A673 (cell line): Measurements from ENCODE around the gene GAL3ST2. TPM values are rescaled to one million over a fixed set of nuclear protein-coding genes. Genes with fewer than 3 reads are reported as not detected.

Experiments used
- BruUV-seq: library from RNA; stranded (reverse); fragments of 400-500 nt; replicated peaks from 2 replicates; lab custom pipeline; 2021; lab: Mats Ljungman, UMichigan
- CTCF ChIA-PET: fragments of 300-600 bp; sonication (Branson Sonifier 250); formaldehyde crosslinking; loops from one replicate; lab custom pipeline; 2022; ENCODE audit warnings: antibody characterized with exemption; lab: Charles Lee
- POLR2A ChIA-PET: fragments of 300-600 bp; sonication (Branson Sonifier 250); formaldehyde crosslinking; loops from one replicate; lab custom pipeline; 2022; ENCODE audit warnings: antibody characterized with exemption; ENCODE audit not compliant: low non-redundant PET; lab: Charles Lee
- DNase-seq: peaks from one replicate; pipeline ENCODE4 v3.0.0-alpha.2; 2015; ENCODE audit warnings: low spot score
- H3K27ac ChIP-seq: fragments of 200-600 bp; sonication (generic); 2 replicates; pipeline ENCODE4 v1.5.1; 2016; ENCODE audit warnings: mixed run types, low read depth, mild to moderate bottlenecking, mixed read lengths, antibody characterized with exemption, low read length; ENCODE audit not compliant: poor library complexity, severe bottlenecking
- H3K27me3 ChIP-seq: fragments of 200-600 bp; sonication (generic); replicated peaks from 2 replicates; pipeline ENCODE4 v1.6.1; 2017; ENCODE audit warnings: mixed run types, low read depth, mild to moderate bottlenecking, mixed read lengths, antibody characterized with exemption, low read length; ENCODE audit not compliant: insufficient read depth, poor library complexity
- H3K36me3 ChIP-seq: fragments of 200-600 bp; sonication (generic); 2 replicates; pipeline ENCODE4 v1.6.1; 2016; ENCODE audit warnings: mixed run types, mild to moderate bottlenecking, mixed read lengths, antibody characterized with exemption, low read length; ENCODE audit not compliant: insufficient read depth, poor library complexity, severe bottlenecking
- H3K4me1 ChIP-seq: fragments of 200-600 bp; sonication (generic); 2 replicates; pipeline ENCODE4 v1.6.1; 2017; ENCODE audit warnings: mixed run types, mild to moderate bottlenecking, mixed read lengths, antibody characterized with exemption, low read length; ENCODE audit not compliant: insufficient read depth, poor library complexity, severe bottlenecking
- H3K4me3 ChIP-seq: fragments of 200-600 bp; sonication (generic); 2 replicates; pipeline ENCODE4 v1.5.1; 2016; ENCODE audit warnings: low read depth, mixed run types, mild to moderate bottlenecking, mixed read lengths, low read length; ENCODE audit not compliant: poor library complexity, severe bottlenecking
- H3K9me3 ChIP-seq: fragments of 200-600 bp; sonication (generic); 2 replicates; pipeline ENCODE4 v1.6.1; 2016; ENCODE audit warnings: mixed run types, low read depth, mild to moderate bottlenecking, mixed read lengths, antibody characterized with exemption, low read length; ENCODE audit not compliant: poor library complexity, severe bottlenecking
- CTCF ChIP-seq: fragments of 300-800, 200-600 bp; sonication (generic); conservative IDR thresholded peaks from 2 replicates; pipeline ENCODE4 v1.5.1; 2017; ENCODE audit warnings: low read depth, mild to moderate bottlenecking, antibody characterized with exemption, low read length, moderate library complexity, mixed read lengths
- EZH2 ChIP-seq: fragments of 200-600 bp; sonication (generic); IDR thresholded peaks from 2 replicates; pipeline ENCODE4 v1.6.1; 2017; ENCODE audit warnings: borderline replicate concordance, low read depth, mild to moderate bottlenecking, mixed read lengths, antibody characterized with exemption, low read length; ENCODE audit not compliant: poor library complexity, severe bottlenecking
- intact Hi-C: fragments of 100-400 bp; cut with micrococcal nuclease; formaldehyde crosslinking; loops from one replicate; pipeline ENCODE4 v1.10.0; 2022; ENCODE audit not compliant: unreplicated experiment
- total RNA-seq: library from RNA; stranded (reverse); gene quantifications from 2 replicates; pipeline ENCODE4 v1.2.3, GENCODE V29; 2021

The GAL3ST2 gene
- total RNA-seq, 1 experiment from 2014 or later, result 5.0 TPM

GRCh38 chr2:241813644-241814392 lies 37.2 kb downstream of the GAL3ST2 start:
- BruUV-seq, result TSS peak; percentile 18
- POLR2A ChIA-PET, result interaction anchor here (0.5 to 0.7 kb wide), 2 partner anchors 10 to 21 kb away, joined by 9 to 10 read pairs; no protein-coding TSS in a partner anchor
- Histone ChIP-seq H3K9me3 (no peaks in the 10 kb centered on the region), H3K4me3 (no peak overlapping the region), H3K4me1 (peaks cover 75% of the 10 kb centered on the region), H3K27me3 (no peaks in the 10 kb centered on the region), H3K27ac (peak overlapping the region; percentile 100), H3K36me3 (no peaks in the 10 kb centered on the region)
- TF ChIP-seq EZH2 (no peak), CTCF (no peak)
- CTCF ChIA-PET, result no interaction called here
- peak; percentile 86 for DNase-seq
- intact Hi-C loops, result loop anchor here (5.0 kb wide), 1 partner anchor 48 kb away; no protein-coding TSS in a partner anchor

GRCh38 chr2:241814393-241814642 lies 37.7 kb downstream of the GAL3ST2 start:
- no peaks in the 10 kb centered on the region for H3K36me3 ChIP-seq
- no peaks in the 10 kb centered on the region for H3K27me3 ChIP-seq
- H3K9me3 ChIP-seq, result no peaks in the 10 kb centered on the region
- no peak overlapping the region for H3K4me3 ChIP-seq
- CTCF ChIA-PET, result no interaction called here
- POLR2A ChIA-PET, result interaction anchor here (0.7 kb wide), 1 partner anchor 11 kb away, joined by 10 read pairs; no protein-coding TSS in a partner anchor
- TF ChIP-seq CTCF (no peak), EZH2 (no peak)
- peaks cover 70% of the 10 kb centered on the region for H3K4me1 ChIP-seq
- no peak for DNase-seq
- H3K27ac ChIP-seq, result peak overlapping the region; percentile 100
- BruUV-seq, result no TSS peak
- intact Hi-C loops, result loop anchor here (5.0 kb wide), 1 partner anchor 48 kb away; no protein-coding TSS in a partner anchor

- Histone ChIP-seq H3K27ac (peak overlapping the region; percentile 100), H3K36me3 (no peaks in the 10 kb centered on the region), H3K4me1 (peaks cover 64% of the 10 kb centered on the region), H3K9me3 (no peaks in the 10 kb centered on the region), H3K4me3 (no peak overlapping the region), H3K27me3 (no peaks in the 10 kb centered on the region)
- BruUV-seq, result no TSS peak
- no peak for DNase-seq
- ChIA-PET CTCF (no interaction called here), POLR2A (no interaction called here)
- intact Hi-C loops, result loop anchor here (5.0 kb wide), 1 partner anchor 47 kb away; no protein-coding TSS in a partner anchor
- TF ChIP-seq CTCF (no peak), EZH2 (no peak)
These were observed 38.2 kb downstream of the GAL3ST2 start for GRCh38 chr2:241814643-241815476.
